Transverse colon (tissue), 4 donors: Measurements from ENCODE around the gene TCAP. TPM values are rescaled to one million over a fixed set of nuclear protein-coding genes. Genes with fewer than 3 reads are reported as not detected.

Experiments
- DNase-seq: peaks from one replicate; pipeline ENCODE4 v3.0.0-alpha.2; 2019
- H3K27ac ChIP-seq, 4 donors: fragments of 200-600 bp; sonication (generic); 2 replicates each; pipeline ENCODE4 v1.5.1; 2016 to 2018; ENCODE audit warnings: inconsistent platforms in 4 of 4
- H3K27me3 ChIP-seq: fragments of 200-600 bp; sonication (generic); 2 replicates; pipeline ENCODE4 v1.5.1; 2017; ENCODE audit warnings: inconsistent platforms
- H3K36me3 ChIP-seq, 4 donors: fragments of 200-600 bp; sonication (generic); 2 replicates each; pipeline ENCODE4 v1.5.1; 2017 to 2019; ENCODE audit warnings: inconsistent platforms in 4 of 4
- H3K4me1 ChIP-seq, 4 donors: fragments of 200-600 bp; sonication (generic); 2 replicates each; pipeline ENCODE4 v1.5.1; 2017 to 2020; ENCODE audit warnings: inconsistent platforms in 4 of 4
- H3K4me3 ChIP-seq, 4 donors: fragments of 200-600 bp; sonication (generic); 1 replicate in 1 of 4; 2 replicates in 3 of 4; pipeline versions ENCODE4 v1.5.1 to v1.6.1; 2017 to 2019; ENCODE audit warnings: inconsistent platforms in 4 of 4
- H3K9me3 ChIP-seq, 2 donors: fragments of 200-600 bp; sonication (generic); 2 replicates each; pipeline ENCODE4 v1.5.1; 2017 to 2019; ENCODE audit warnings: inconsistent platforms in 2 of 2
- EP300 ChIP-seq: sonication (generic); formaldehyde crosslinking; IDR thresholded peaks from one replicate; pipeline ENCODE4 v1.6.1; 2017; ENCODE audit warnings: antibody characterized with exemption, low read depth
- POLR2A ChIP-seq: fragments of 450-650 bp; IDR thresholded peaks from one replicate; pipeline ENCODE4 v1.6.1; 2016; ENCODE audit warnings: antibody characterized with exemption, mild to moderate bottlenecking, moderate library complexity
- POLR2AphosphoS5 ChIP-seq, 3 donors: sonication (generic); formaldehyde crosslinking; IDR thresholded peaks; one replicate each; pipeline ENCODE4 v1.6.1; 2016; ENCODE audit warnings: antibody characterized with exemption in 3 of 3
- WGBS, 2 donors: methylation state at CpG; one replicate each; pipeline ENCODE4 v1.1.5; 2018; ENCODE audit warnings: low coverage in 1 of 2; 5-methylcytosine and 5-hydroxymethylcytosine counted together
- in situ Hi-C, 4 donors: fragments of 200-750 bp; cut with MboI; loops; one replicate each; pipeline versions ENCODE4 v1.15.0 to v1.15.1; 2017; ENCODE audit warnings: low sequenced_read_pairs in 3 of 4, low pct_ligation_motif_present in 1 of 4, low pct_unique_long_range_greater_than_20kb in 1 of 4
- intact Hi-C: fragments of 100-400 bp; cut with DNase I; formaldehyde crosslinking; loops from one replicate; pipeline ENCODE4 v1.15.1; 2023; ENCODE audit warnings: low total_unique reads
- total RNA-seq, 4 donors: library from RNA; depleted of rRNA; stranded (reverse); fragments of >200 nt; gene quantifications; one replicate each; pipeline ENCODE4 v1.1.0, GENCODE V29; 2016
- TF ChIP-seq, protein P1 (sequence below), 5 experiments: fragments of 200-600 bp in 3 of 5; fragments of 450-650 bp in 2 of 5; sonication (generic) in 3 of 5; IDR thresholded peaks; 1 replicate in 2 of 5; 2 replicates in 3 of 5; pipeline ENCODE4 v1.5.1; 2016 to 2017; ENCODE audit warnings: antibody characterized with exemption in 5 of 5, inconsistent platforms in 3 of 5, mild to moderate bottlenecking in 2 of 5, moderate library complexity in 1 of 5

The TCAP gene
- total RNA-seq, 4 donors from 2014 or later: 0.64 to 1.9 TPM; not detected in 2

DNA sequence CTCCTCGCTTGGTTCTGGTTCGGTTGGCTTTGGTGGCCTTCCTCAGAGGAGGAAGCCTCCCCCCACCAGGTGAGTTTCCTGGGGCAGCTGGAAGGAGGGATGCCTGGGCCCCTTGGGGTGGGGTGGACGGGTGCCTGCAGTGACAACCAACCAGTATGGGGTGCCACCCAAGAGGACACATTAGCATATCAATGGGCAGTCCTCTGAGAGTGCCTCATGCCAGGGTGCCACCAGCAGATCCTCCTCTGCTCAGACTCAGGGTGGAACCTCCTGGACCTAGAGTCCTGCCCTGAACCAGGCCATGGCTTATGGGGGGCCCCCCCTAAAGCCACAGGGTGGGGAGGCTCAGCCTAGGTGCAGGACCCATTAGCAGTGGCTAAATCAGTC is 35.7 kb upstream of the TCAP start:
- DNase-seq: peak; percentile 80
- Histone ChIP-seq H3K27ac (peak overlapping the region; percentile 90 to 93 (median 91)), H3K4me1 (peaks cover 23 to 74% (median 57%) of the 10 kb centered on the region in 4 donors), H3K9me3 (no peaks in the 10 kb centered on the region), H3K4me3 (peak overlapping the region in 3 of 4 donors; percentile 3 to 59 (median 35)), H3K27me3 (peaks cover 49% of the 10 kb centered on the region), H3K36me3 (no peaks in the 10 kb centered on the region)
- 42% methylated on average over 3 of the region's 3 CpGs; no CpG with 5 or more reads in 1 of the 2 donors for WGBS, 2 donors
- intact Hi-C loops (no loop called here), in situ Hi-C loops (loop anchor here in 3 of 4 donors (10.0 to 25.0 kb wide), 3 partner anchors 108 to 125 kb away; partner anchors contain the start of genes GRB7 (in 1 of the 3) and MIEN1 (in 1 of the 3))
- TF ChIP-seq POLR2AphosphoS5 (IDR thresholded peaks at IDR 0.05) (peak; percentile 22 to 84 (median 67)), EP300 (no peak), POLR2A (peak; percentile 87)
- TF ChIP-seq, protein P1, sequence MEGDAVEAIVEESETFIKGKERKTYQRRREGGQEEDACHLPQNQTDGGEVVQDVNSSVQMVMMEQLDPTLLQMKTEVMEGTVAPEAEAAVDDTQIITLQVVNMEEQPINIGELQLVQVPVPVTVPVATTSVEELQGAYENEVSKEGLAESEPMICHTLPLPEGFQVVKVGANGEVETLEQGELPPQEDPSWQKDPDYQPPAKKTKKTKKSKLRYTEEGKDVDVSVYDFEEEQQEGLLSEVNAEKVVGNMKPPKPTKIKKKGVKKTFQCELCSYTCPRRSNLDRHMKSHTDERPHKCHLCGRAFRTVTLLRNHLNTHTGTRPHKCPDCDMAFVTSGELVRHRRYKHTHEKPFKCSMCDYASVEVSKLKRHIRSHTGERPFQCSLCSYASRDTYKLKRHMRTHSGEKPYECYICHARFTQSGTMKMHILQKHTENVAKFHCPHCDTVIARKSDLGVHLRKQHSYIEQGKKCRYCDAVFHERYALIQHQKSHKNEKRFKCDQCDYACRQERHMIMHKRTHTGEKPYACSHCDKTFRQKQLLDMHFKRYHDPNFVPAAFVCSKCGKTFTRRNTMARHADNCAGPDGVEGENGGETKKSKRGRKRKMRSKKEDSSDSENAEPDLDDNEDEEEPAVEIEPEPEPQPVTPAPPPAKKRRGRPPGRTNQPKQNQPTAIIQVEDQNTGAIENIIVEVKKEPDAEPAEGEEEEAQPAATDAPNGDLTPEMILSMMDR (IDR thresholded peaks at IDR 0.05): peak in 1 of 5 experiments; percentile 2

DNA sequence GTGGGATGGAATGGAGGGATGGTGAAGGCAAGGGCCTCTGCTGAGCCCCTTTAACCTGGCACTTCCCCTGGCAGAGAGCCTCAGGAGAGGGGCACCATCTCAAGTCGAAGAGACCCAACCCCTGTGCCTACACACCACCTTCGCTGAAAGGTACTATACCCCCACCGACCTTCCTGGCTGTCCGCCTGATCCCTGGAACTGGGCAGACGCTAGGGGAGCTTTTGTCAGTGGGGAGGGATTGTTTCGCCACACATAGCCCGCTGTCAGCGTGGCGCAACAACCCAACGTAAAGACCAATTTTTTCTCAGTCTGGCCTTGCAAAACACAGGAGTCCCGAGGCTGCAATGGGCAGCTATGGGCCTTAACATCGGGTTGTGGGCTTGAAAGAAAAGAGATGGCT is 35.3 kb upstream of the TCAP start:
- peaks cover 27 to 74% (median 58%) of the 10 kb centered on the region in 4 donors for H3K4me1 ChIP-seq
- peak overlapping the region in 3 of 4 donors; percentile 3 to 59 (median 35) for H3K4me3 ChIP-seq
- in situ Hi-C loops (loop anchor here in 3 of 4 donors (10.0 to 25.0 kb wide), 3 partner anchors 107 to 125 kb away; partner anchors contain the start of genes GRB7 (in 1 of the 3) and MIEN1 (in 1 of the 3)), intact Hi-C loops (loop anchor here (10.0 kb wide), 1 partner anchor 125 kb away; no protein-coding TSS in a partner anchor)
- 63% methylated on average over 11 of the region's 12 CpGs; no CpG with 5 or more reads in 1 of the 2 donors for WGBS, 2 donors
- H3K9me3 ChIP-seq: no peaks in the 10 kb centered on the region
- DNase-seq: peak; percentile 22
- H3K36me3 ChIP-seq: no peaks in the 10 kb centered on the region
- H3K27me3 ChIP-seq: peaks cover 46% of the 10 kb centered on the region
- H3K27ac ChIP-seq: peak overlapping the region; percentile 90 to 93 (median 91)
- TF ChIP-seq EP300 (no peak), POLR2AphosphoS5 (IDR thresholded peaks at IDR 0.05) (no peak), POLR2A (no peak)
- TF ChIP-seq, protein P1 (IDR thresholded peaks at IDR 0.05): no peak

DNA sequence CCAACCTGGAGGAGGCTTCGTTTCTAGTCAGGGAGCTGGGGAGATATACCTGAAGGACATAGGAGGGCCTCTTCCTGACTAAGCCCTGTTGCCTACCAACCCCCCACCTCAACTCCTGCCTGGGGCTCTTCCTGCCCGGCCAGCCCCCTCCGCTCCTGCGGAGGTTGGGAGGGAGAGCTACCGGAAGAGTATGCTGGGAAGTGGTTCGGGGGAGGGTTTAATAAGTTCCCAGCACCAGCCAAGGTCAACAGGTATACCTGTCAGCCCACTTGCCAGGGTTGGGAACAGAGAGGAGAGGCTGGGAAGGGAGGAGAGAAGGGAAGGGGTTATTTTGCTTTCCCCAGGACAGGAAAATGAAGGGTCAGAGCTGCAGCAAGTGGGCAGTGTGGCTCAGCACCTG is 33.7 kb upstream of the TCAP start:
- no peaks in the 10 kb centered on the region for H3K36me3 ChIP-seq
- H3K4me1 ChIP-seq: peaks cover 24 to 74% (median 56%) of the 10 kb centered on the region in 4 donors
- peak; percentile 71 for DNase-seq
- intact Hi-C loops (loop anchor here (10.0 kb wide), 1 partner anchor 123 kb away; no protein-coding TSS in a partner anchor), in situ Hi-C loops (loop anchor here in 1 of 4 donors (25.0 kb wide), 1 partner anchor 106 kb away; the partner anchor contains the start of genes GRB7 and MIEN1)
- H3K27me3 ChIP-seq: peaks cover 31% of the 10 kb centered on the region
- H3K4me3 ChIP-seq: peak overlapping the region in 2 of 4 donors; percentile 22 to 35
- 18% methylated on average over 6 of the region's 6 CpGs; no CpG with 5 or more reads in 1 of the 2 donors for WGBS, 2 donors
- peak overlapping the region; percentile 90 to 93 (median 91) for H3K27ac ChIP-seq
- TF ChIP-seq POLR2AphosphoS5 (IDR thresholded peaks at IDR 0.05) (peak; percentile 11 to 86 (median 64)), POLR2A (peak; percentile 73), EP300 (no peak)
- TF ChIP-seq, protein P1 (IDR thresholded peaks at IDR 0.05): no peak
- no peaks in the 10 kb centered on the region for H3K9me3 ChIP-seq

DNA sequence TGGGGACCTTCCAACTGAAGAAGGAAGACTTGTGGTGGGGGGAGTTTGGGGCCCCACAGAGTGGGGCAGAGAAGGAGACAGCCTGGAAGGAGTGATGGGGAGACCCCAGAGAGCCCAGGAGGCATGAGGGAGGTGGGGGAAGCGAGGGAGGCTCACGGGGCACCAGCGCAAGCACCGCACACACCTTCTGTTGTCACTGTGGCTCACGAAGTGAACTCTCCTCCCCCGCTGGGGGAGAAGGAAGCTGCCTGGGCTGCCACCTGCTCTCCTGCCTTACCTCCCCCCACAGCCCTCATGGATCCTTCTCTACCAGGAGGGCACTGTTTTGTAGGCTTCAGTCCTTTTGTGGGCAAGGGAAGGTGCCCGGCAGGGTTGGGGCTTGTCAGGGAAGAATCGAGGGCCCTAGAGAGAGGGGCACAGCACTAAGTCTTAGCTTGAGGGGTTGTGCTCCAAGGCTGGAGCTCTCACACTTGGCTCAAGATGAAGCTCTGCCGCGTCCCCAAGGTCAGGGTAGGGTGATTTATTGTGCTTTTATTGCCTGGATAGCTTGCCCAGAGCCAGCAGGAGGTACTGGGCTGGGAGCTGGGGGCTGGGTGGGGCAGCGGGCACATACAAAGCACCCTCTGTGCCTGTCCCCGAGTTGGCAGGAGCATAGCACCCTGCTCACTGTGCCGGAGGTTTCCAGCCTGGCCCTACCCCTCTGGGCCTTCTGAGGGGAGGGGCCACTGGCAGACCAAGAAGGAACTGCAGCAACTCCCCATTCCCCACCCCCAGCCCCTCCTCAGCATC is 32.8 kb upstream of the TCAP start:
- in situ Hi-C loops: loop anchor here in 1 of 4 donors (25.0 kb wide), 1 partner anchor 105 kb away; the partner anchor contains the start of genes GRB7 and MIEN1
- intact Hi-C loops: loop anchor here (10.0 kb wide), 1 partner anchor 122 kb away; no protein-coding TSS in a partner anchor
- WGBS, 2 donors: 30% methylated on average over 13 of the region's 13 CpGs; no CpG with 5 or more reads in 1 of the 2 donors
- no peaks in the 10 kb centered on the region for H3K36me3 ChIP-seq
- peak overlapping the region in 2 of 4 donors; percentile 22 for H3K4me3 ChIP-seq
- peak; percentile 81 for TF ChIP-seq EP300
- peak; percentile 26 to 84 (median 73) for TF ChIP-seq POLR2AphosphoS5 (IDR thresholded peaks at IDR 0.05)
- TF ChIP-seq, protein P1 (IDR thresholded peaks at IDR 0.05): no peak
- peak; percentile 78 for TF ChIP-seq POLR2A
- no peaks in the 10 kb centered on the region for H3K9me3 ChIP-seq
- peak overlapping the region; percentile 90 to 93 (median 91) for H3K27ac ChIP-seq
- peaks cover 20 to 69% (median 53%) of the 10 kb centered on the region in 4 donors for H3K4me1 ChIP-seq
- DNase-seq: peak; percentile 93
- H3K27me3 ChIP-seq: peaks cover 21% of the 10 kb centered on the region
